Ishikawa (cell line): ENCODE measurements around the gene UGGT2.

Experiments used
- CEBPB ChIP-seq: IDR thresholded peaks from 2 replicates; pipeline ENCODE4 v1.6.1; 2012
- RAD21 ChIP-seq: IDR thresholded peaks from 2 replicates; pipeline ENCODE4 v1.6.1; 2012; ENCODE audit warnings: low read depth
- TAF1 ChIP-seq: IDR thresholded peaks from 2 replicates; pipeline ENCODE4 v1.6.1; 2012; ENCODE audit warnings: low read depth, mild to moderate bottlenecking
- YY1 ChIP-seq: IDR thresholded peaks from 2 replicates; pipeline ENCODE4 v1.6.1; 2012; ENCODE audit warnings: low read depth
- TF ChIP-seq, protein P1 (sequence below): IDR thresholded peaks from 2 replicates; pipeline ENCODE4 v1.6.1; 2012; ENCODE audit warnings: low read depth, mild to moderate bottlenecking

DNA sequence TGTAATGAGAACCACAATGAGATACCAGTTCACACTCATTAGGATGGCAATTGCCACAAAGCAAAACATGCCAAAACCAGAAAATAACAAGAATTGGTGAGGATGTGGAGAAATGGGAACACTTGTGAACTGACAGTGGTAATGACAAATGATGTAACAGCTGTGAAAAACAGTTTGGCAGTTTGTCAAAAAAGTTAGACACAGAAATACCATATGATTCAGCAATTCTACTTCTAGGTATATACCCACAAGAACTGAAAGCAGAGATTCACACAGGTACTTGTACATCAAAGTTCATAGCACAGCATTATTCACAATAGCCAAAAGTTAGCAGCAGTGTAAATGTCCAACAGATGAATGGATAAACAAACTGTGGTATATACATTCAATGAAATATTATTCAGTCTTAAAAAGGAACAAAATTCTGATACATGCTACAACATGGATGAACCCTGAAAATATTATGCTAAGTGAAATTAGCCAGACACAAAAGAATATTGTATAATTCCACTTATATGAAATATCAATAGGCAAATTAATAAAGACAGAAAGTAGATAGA lies 96.5 kb downstream of the UGGT2 start:
- TF ChIP-seq TAF1 (no peak), YY1 (no peak), CEBPB (no peak), RAD21 (no peak)
- TF ChIP-seq, protein P1, sequence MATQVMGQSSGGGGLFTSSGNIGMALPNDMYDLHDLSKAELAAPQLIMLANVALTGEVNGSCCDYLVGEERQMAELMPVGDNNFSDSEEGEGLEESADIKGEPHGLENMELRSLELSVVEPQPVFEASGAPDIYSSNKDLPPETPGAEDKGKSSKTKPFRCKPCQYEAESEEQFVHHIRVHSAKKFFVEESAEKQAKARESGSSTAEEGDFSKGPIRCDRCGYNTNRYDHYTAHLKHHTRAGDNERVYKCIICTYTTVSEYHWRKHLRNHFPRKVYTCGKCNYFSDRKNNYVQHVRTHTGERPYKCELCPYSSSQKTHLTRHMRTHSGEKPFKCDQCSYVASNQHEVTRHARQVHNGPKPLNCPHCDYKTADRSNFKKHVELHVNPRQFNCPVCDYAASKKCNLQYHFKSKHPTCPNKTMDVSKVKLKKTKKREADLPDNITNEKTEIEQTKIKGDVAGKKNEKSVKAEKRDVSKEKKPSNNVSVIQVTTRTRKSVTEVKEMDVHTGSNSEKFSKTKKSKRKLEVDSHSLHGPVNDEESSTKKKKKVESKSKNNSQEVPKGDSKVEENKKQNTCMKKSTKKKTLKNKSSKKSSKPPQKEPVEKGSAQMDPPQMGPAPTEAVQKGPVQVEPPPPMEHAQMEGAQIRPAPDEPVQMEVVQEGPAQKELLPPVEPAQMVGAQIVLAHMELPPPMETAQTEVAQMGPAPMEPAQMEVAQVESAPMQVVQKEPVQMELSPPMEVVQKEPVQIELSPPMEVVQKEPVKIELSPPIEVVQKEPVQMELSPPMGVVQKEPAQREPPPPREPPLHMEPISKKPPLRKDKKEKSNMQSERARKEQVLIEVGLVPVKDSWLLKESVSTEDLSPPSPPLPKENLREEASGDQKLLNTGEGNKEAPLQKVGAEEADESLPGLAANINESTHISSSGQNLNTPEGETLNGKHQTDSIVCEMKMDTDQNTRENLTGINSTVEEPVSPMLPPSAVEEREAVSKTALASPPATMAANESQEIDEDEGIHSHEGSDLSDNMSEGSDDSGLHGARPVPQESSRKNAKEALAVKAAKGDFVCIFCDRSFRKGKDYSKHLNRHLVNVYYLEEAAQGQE = no peak
